ENCODE data around the gene APOO. TPM values are rescaled to one million over a fixed set of nuclear protein-coding genes. Genes with fewer than 3 reads are reported as not detected.
A peak's percentile ranks its signal among the peaks of the same experiment; 100 is the strongest.

The APOO gene
- total RNA-seq, 1 donor from 2014 or later, result 35.4 TPM

- no peak for TF ChIP-seq CTCF (IDR thresholded peaks at IDR 0.05)
- Mint-ChIP-seq H3K36me3 (ENCODE audit: unreplicated experiment) (peaks cover 5% of the 10 kb centered on the region), H3K9me3 (ENCODE audit: unreplicated experiment) (no peaks in the 10 kb centered on the region), H3K27me3 (ENCODE audit: unreplicated experiment) (no peaks in the 10 kb centered on the region), H3K4me1 (ENCODE audit: unreplicated experiment) (peaks cover 27% of the 10 kb centered on the region), H3K27ac (ENCODE audit: unreplicated experiment) (peak overlapping the region; percentile 87), H3K4me3 (ENCODE audit: unreplicated experiment) (no peak overlapping the region)
- DNase-seq (ENCODE audit: extremely low spot score, unreplicated experiment), result no peak
Measured at GRCh38 chrX:23844502-23845138, 63.1 kb downstream of the APOO start.

- Mint-ChIP-seq H3K27ac (ENCODE audit: unreplicated experiment) (no peak overlapping the region), H3K36me3 (ENCODE audit: unreplicated experiment) (peaks cover 5% of the 10 kb centered on the region), H3K4me1 (ENCODE audit: unreplicated experiment) (peaks cover 27% of the 10 kb centered on the region), H3K4me3 (ENCODE audit: unreplicated experiment) (no peak overlapping the region), H3K27me3 (ENCODE audit: unreplicated experiment) (no peaks in the 10 kb centered on the region), H3K9me3 (ENCODE audit: unreplicated experiment) (no peaks in the 10 kb centered on the region)
- TF ChIP-seq CTCF (IDR thresholded peaks at IDR 0.05), result no peak
- no peak for DNase-seq (ENCODE audit: extremely low spot score, unreplicated experiment)
Measured at GRCh38 chrX:23841847-23842522, 65.8 kb downstream of the APOO start.

- Mint-ChIP-seq H3K4me1 (ENCODE audit: unreplicated experiment) (peaks cover 24% of the 10 kb centered on the region), H3K4me3 (ENCODE audit: unreplicated experiment) (no peak overlapping the region)
- TF ChIP-seq CTCF (IDR thresholded peaks at IDR 0.05), result no peak
Measured at GRCh38 chrX:23840674-23841073, 67.1 kb downstream of the APOO start.

DNA sequence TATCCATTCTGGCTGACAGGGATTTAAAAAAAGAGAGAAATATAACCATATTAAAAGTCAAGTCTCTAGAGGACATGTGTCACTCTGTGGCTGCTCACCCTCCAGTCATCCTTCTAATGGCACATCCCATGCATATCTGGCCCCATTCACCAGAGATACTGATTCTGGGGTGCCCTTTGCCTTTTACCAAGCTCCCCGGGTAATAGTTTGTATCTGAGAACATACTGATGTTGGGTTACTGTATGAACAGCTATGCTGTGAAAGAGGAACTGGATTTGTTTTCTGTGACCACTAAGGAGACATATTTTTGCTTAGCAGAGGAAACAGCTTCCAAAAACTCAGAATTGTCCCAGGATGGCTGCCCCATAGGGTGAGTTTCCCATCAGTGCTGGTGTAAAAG is 68.8 kb downstream of the APOO start:
- peaks cover 8% of the 10 kb centered on the region for H3K4me1 Mint-ChIP-seq (ENCODE audit: unreplicated experiment)
- H3K36me3 Mint-ChIP-seq (ENCODE audit: unreplicated experiment), result peaks cover 5% of the 10 kb centered on the region
- no peak for DNase-seq (ENCODE audit: extremely low spot score, unreplicated experiment)
- TF ChIP-seq CTCF (IDR thresholded peaks at IDR 0.05), result no peak
- H3K9me3 Mint-ChIP-seq (ENCODE audit: unreplicated experiment), result no peaks in the 10 kb centered on the region
- H3K4me3 Mint-ChIP-seq (ENCODE audit: unreplicated experiment), result no peak overlapping the region
- H3K27me3 Mint-ChIP-seq (ENCODE audit: unreplicated experiment), result no peaks in the 10 kb centered on the region
- H3K27ac Mint-ChIP-seq (ENCODE audit: unreplicated experiment), result no peak overlapping the region

More at GRCh38 chrX:23840674-23841073, 67.1 kb downstream of the APOO start:
- H3K27me3 Mint-ChIP-seq (ENCODE audit: unreplicated experiment), result no peaks in the 10 kb centered on the region
- no peaks in the 10 kb centered on the region for H3K9me3 Mint-ChIP-seq (ENCODE audit: unreplicated experiment)
- H3K36me3 Mint-ChIP-seq (ENCODE audit: unreplicated experiment), result peaks cover 5% of the 10 kb centered on the region
- DNase-seq (ENCODE audit: extremely low spot score, unreplicated experiment), result no peak
- no peak overlapping the region for H3K27ac Mint-ChIP-seq (ENCODE audit: unreplicated experiment)

DNA sequence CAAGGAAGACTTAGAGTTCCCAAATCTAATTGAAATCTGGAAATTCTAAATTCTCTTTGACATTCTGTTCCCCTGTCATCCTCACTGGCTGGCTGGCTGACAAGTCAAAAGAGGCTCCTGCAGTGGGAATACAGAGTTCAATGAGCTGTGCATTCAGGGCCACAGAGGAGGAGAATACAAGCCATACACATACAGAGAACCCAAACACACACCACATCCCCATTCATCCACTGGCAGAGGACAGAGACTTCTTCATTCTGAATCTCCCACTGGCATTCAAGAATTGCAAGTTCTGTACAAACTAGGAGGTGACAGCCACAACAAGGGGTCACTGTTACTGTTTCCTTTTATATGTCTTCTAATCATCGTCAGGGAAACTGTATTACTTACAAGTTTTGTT is 75.0 kb downstream of the APOO start:
- H3K4me1 Mint-ChIP-seq (ENCODE audit: unreplicated experiment), result no peaks in the 10 kb centered on the region
- H3K27ac Mint-ChIP-seq (ENCODE audit: unreplicated experiment), result no peak overlapping the region
- peaks cover 8% of the 10 kb centered on the region for H3K36me3 Mint-ChIP-seq (ENCODE audit: unreplicated experiment)
- H3K4me3 Mint-ChIP-seq (ENCODE audit: unreplicated experiment), result no peak overlapping the region
- H3K27me3 Mint-ChIP-seq (ENCODE audit: unreplicated experiment), result no peaks in the 10 kb centered on the region
- H3K9me3 Mint-ChIP-seq (ENCODE audit: unreplicated experiment), result no peaks in the 10 kb centered on the region
- no peak for DNase-seq (ENCODE audit: extremely low spot score, unreplicated experiment)
- TF ChIP-seq CTCF (IDR thresholded peaks at IDR 0.05), result no peak
